Measurements from ENCODE around the gene MATCAP1. TPM values are rescaled to one million over a fixed set of nuclear protein-coding genes. Genes with fewer than 3 reads are reported as not detected.
A peak's percentile ranks its signal among the peaks of the same experiment; 100 is the strongest.

MATCAP1 gene
- total RNA-seq, 1 experiment from 2014 or later = 22.2 TPM

- Mint-ChIP-seq H3K27ac (ENCODE audit: unreplicated experiment) (peak overlapping the region; percentile 50), H3K9me3 (ENCODE audit: unreplicated experiment) (no peaks in the 10 kb centered on the region), H3K27me3 (ENCODE audit: insufficient read depth, unreplicated experiment) (no peaks in the 10 kb centered on the region), H3K4me1 (ENCODE audit: low read depth, unreplicated experiment) (peaks cover 23% of the 10 kb centered on the region), H3K4me3 (ENCODE audit: unreplicated experiment) (peak overlapping the region; percentile 84), H3K36me3 (ENCODE audit: insufficient read depth, unreplicated experiment) (peaks cover 59% of the 10 kb centered on the region)
- BruUV-seq (replicated peaks) = no TSS peak
- CTCF ChIA-PET = interaction anchor here (0.6 to 2.7 kb wide), 4 partner anchors 28 to 1509 kb away, joined by 3 to 24 read pairs (median 6); partner anchors contain the start of genes FHOD1, SLC9A5 and TMEM208
- no peaks in the 10 kb centered on the region for H3K27me3 ChIP-seq (replicated peaks; ENCODE audit: control insufficient read depth, insufficient read depth, low read length)
- peak overlapping the region; percentile 95 for H3K4me3 ChIP-seq (ENCODE audit: low read depth, low read length)
- DNase-seq = peak; percentile 71 to 73
- H3K36me3 ChIP-seq (ENCODE audit: control insufficient read depth, insufficient read depth, low read length) = peaks cover 8% of the 10 kb centered on the region
- POLR2A ChIA-PET = interaction anchor here (0.9 to 1.4 kb wide), 3 partner anchors 27 to 48 kb away, joined by 3 to 4 read pairs (median 3); partner anchors contain the start of gene TMEM208
- TF ChIP-seq, protein P1, sequence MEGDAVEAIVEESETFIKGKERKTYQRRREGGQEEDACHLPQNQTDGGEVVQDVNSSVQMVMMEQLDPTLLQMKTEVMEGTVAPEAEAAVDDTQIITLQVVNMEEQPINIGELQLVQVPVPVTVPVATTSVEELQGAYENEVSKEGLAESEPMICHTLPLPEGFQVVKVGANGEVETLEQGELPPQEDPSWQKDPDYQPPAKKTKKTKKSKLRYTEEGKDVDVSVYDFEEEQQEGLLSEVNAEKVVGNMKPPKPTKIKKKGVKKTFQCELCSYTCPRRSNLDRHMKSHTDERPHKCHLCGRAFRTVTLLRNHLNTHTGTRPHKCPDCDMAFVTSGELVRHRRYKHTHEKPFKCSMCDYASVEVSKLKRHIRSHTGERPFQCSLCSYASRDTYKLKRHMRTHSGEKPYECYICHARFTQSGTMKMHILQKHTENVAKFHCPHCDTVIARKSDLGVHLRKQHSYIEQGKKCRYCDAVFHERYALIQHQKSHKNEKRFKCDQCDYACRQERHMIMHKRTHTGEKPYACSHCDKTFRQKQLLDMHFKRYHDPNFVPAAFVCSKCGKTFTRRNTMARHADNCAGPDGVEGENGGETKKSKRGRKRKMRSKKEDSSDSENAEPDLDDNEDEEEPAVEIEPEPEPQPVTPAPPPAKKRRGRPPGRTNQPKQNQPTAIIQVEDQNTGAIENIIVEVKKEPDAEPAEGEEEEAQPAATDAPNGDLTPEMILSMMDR (IDR thresholded peaks at IDR 0.05; ENCODE audit: insufficient read depth in 1 of 2, low read depth in 1 of 2, low read length in 1 of 2, severe bottlenecking in 1 of 2, unreplicated experiment in 1 of 2) = peak; percentile 52 to 78
- peaks cover 27% of the 10 kb centered on the region for H3K4me1 ChIP-seq
- H3K9me3 ChIP-seq = no peaks in the 10 kb centered on the region
- intact Hi-C loops (cut with micrococcal nuclease; ENCODE audit: unreplicated experiment) = loop anchor here (1.0 to 2.0 kb wide), 2 partner anchors 15 to 27 kb away; partner anchors contain the start of gene TMEM208
Observed at GRCh38 chr16:67199808-67200198, 16.0 kb upstream of the MATCAP1 start.

DNA sequence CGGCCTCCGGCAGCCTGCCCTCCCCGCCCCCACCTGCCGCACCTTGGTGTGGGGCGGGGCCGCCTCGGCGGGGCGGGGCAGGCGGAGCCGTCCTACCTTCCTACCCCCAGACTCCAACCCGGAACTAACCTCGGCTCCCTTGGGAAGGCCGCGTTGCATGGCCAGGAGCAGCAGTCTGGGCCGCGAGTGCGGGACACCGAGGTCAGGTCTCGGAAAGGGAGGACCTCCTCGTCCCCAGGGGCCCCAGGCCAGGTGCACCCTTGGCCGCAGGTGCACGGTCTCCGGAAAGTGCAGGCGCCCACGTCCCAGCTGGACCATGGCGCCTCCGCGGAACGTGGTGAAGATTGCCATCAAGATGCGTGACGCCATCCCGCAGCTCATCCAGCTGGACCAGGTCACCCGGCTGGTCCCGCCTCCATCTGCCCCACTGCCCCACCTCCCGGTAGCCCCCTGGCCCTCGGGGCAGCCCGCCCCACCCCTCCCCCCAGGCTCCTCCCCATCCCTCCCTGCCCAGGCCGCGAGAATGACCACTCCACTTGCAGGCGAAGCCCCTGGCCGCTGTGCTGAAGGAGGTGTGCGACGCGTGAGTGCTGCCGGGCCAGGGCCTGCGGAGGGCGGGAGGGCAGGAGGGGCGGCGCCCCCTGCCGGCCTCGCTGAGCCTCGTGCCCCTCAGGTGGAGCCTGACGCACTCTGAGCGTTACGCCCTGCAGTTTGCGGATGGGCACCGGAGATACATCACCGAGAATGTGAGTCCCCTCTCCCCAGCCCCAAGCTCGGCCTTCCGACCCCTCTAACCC is 15.4 kb upstream of the MATCAP1 start, which contains the start of gene ELMO3:
Gene ELMO3, plus strand, starts transcription at position 121 of the 797 bp plus-strand sequence. Its CDS starts 196 bp downstream, at position 317.
- H3K9me3 Mint-ChIP-seq (ENCODE audit: unreplicated experiment) = no peaks in the 10 kb centered on the region
- H3K36me3 Mint-ChIP-seq (ENCODE audit: insufficient read depth, unreplicated experiment) = peaks cover 63% of the 10 kb centered on the region
- H3K4me3 ChIP-seq (ENCODE audit: low read depth, low read length) = peak within 1 kb of the TSS; percentile 95
- H3K27me3 ChIP-seq (replicated peaks; ENCODE audit: control insufficient read depth, insufficient read depth, low read length) = no peaks in the 10 kb centered on the region
- TF ChIP-seq, protein P1 (IDR thresholded peaks at IDR 0.05; ENCODE audit: insufficient read depth in 1 of 2, low read depth in 1 of 2, low read length in 1 of 2, severe bottlenecking in 1 of 2, unreplicated experiment in 1 of 2) = peak; percentile 74 to 87
- peak; percentile 88 for DNase-seq
- peak within 1 kb of the TSS; percentile 84 for H3K4me3 Mint-ChIP-seq (ENCODE audit: unreplicated experiment)
- peaks cover 23% of the 10 kb centered on the region for H3K4me1 Mint-ChIP-seq (ENCODE audit: low read depth, unreplicated experiment)
- TSS peak; percentile 63 for BruUV-seq (replicated peaks)
- H3K27ac Mint-ChIP-seq (ENCODE audit: unreplicated experiment) = peak within 1 kb of the TSS; percentile 50
- H3K27me3 Mint-ChIP-seq (ENCODE audit: insufficient read depth, unreplicated experiment) = no peaks in the 10 kb centered on the region
- intact Hi-C loops (cut with micrococcal nuclease; ENCODE audit: unreplicated experiment) = loop anchor here (1.0 to 2.0 kb wide), 2 partner anchors 14 to 28 kb away; partner anchors contain the start of gene TMEM208
- POLR2A ChIA-PET = interaction anchor here (0.8 to 1.4 kb wide), 3 partner anchors 14 to 47 kb away, joined by 3 to 4 read pairs (median 3); partner anchors contain the start of gene TMEM208
- peaks cover 27% of the 10 kb centered on the region for H3K4me1 ChIP-seq
- H3K36me3 ChIP-seq (ENCODE audit: control insufficient read depth, insufficient read depth, low read length) = peaks cover 12% of the 10 kb centered on the region
- CTCF ChIA-PET = interaction anchor here (0.6 to 2.7 kb wide), 10 partner anchors 10 to 289 kb away, joined by 3 to 24 read pairs (median 6); partner anchors contain the start of genes ATP6V0D1, FHOD1, NOL3 and SLC9A5
- no peaks in the 10 kb centered on the region for H3K9me3 ChIP-seq

GRCh38 chr16:67198238-67198734 is 14.5 kb upstream of the MATCAP1 start:
- H3K27me3 Mint-ChIP-seq (ENCODE audit: insufficient read depth, unreplicated experiment) = no peaks in the 10 kb centered on the region
- H3K36me3 ChIP-seq (ENCODE audit: control insufficient read depth, insufficient read depth, low read length) = peaks cover 15% of the 10 kb centered on the region
- intact Hi-C loops (cut with micrococcal nuclease; ENCODE audit: unreplicated experiment) = loop anchor here (2.0 kb wide), 1 partner anchor 29 kb away; the partner anchor contains the start of gene TMEM208
- no peak overlapping the region for H3K27ac Mint-ChIP-seq (ENCODE audit: unreplicated experiment)
- peaks cover 63% of the 10 kb centered on the region for H3K36me3 Mint-ChIP-seq (ENCODE audit: insufficient read depth, unreplicated experiment)
- CTCF ChIA-PET = interaction anchor here (0.5 to 2.7 kb wide), 11 partner anchors 11 to 288 kb away, joined by 3 to 24 read pairs (median 6); partner anchors contain the start of genes FHOD1, NOL3, SLC9A5 and TMEM208
- H3K9me3 ChIP-seq = no peaks in the 10 kb centered on the region
- no peaks in the 10 kb centered on the region for H3K27me3 ChIP-seq (replicated peaks; ENCODE audit: control insufficient read depth, insufficient read depth, low read length)
- no peaks in the 10 kb centered on the region for H3K9me3 Mint-ChIP-seq (ENCODE audit: unreplicated experiment)
- TF ChIP-seq, protein P1 (IDR thresholded peaks at IDR 0.05; ENCODE audit: insufficient read depth in 1 of 2, low read depth in 1 of 2, low read length in 1 of 2, severe bottlenecking in 1 of 2, unreplicated experiment in 1 of 2) = peak; percentile 40 to 58
- POLR2A ChIA-PET = interaction anchor here (0.5 to 1.4 kb wide), 3 partner anchors 13 to 70 kb away, joined by 3 to 4 read pairs (median 3); no protein-coding TSS in a partner anchor
- no TSS peak for BruUV-seq (replicated peaks)
- H3K4me1 ChIP-seq = peaks cover 27% of the 10 kb centered on the region
- H3K4me3 ChIP-seq (ENCODE audit: low read depth, low read length) = 0 out of 2 replicates have a peak overlapping the region, but pooled peaks have one; percentile 11
- DNase-seq = peak in 1 of 2 experiments; percentile 53
- H3K4me1 Mint-ChIP-seq (ENCODE audit: low read depth, unreplicated experiment) = peaks cover 23% of the 10 kb centered on the region
- peak overlapping the region; percentile 84 for H3K4me3 Mint-ChIP-seq (ENCODE audit: unreplicated experiment)

All from Caco-2 (cell line).